Skeletal muscle cell (primary cell): Measurements from ENCODE around the gene RTP3.

Experiments used
- DNase-seq: peaks from one replicate; pipeline ENCODE4 v3.0.0-alpha.2; 2010; ENCODE audit warnings: low read depth
- H3K4me3 ChIP-seq: 2 replicates; pipeline ENCODE4 v1.5.1; 2011; ENCODE audit warnings: low read depth, mild to moderate bottlenecking, control low read depth, low read length, moderate library complexity

Gene RTP3

DNA sequence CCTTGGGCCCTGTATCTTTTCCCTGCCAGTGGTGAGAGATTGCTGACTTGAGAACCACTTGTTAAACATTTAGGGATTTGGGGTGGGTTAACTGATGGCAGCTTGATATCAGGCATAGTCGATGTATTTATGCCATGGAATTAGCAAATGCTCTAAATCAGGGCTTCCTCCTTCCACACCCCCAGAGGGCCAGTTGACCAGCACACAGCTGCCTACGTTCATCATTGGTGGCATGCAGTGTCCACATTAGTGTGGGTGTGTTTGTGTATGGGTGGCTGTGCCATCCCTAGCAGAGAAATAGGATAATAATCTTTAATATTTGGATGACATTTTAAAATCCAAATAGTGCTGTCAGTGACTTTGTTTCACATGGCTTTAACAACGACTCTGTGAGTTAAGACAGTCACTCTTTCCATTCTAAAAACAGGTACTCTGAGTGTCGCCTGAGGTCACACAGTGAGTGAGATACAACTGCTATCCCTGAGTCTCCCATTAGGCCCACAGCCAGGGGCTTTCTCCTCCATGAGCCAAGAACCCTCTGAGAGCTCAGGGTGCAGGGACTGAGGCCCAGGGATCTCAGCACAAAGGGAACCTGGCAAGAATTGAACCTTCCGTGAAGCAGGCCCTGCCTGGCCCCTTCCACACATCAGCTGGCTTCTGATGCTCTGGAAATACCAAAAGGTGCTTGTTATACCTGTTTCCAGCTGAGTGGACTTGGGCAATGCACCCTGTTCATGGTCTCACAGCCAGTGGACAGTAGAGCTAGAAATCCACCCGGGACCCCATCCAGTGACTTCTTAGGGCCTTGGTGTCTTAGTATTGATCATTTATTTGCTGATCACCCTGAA, 28.8 kb upstream of the RTP3 start:
- no peak overlapping the region for H3K4me3 ChIP-seq
- no peak for DNase-seq

DNA sequence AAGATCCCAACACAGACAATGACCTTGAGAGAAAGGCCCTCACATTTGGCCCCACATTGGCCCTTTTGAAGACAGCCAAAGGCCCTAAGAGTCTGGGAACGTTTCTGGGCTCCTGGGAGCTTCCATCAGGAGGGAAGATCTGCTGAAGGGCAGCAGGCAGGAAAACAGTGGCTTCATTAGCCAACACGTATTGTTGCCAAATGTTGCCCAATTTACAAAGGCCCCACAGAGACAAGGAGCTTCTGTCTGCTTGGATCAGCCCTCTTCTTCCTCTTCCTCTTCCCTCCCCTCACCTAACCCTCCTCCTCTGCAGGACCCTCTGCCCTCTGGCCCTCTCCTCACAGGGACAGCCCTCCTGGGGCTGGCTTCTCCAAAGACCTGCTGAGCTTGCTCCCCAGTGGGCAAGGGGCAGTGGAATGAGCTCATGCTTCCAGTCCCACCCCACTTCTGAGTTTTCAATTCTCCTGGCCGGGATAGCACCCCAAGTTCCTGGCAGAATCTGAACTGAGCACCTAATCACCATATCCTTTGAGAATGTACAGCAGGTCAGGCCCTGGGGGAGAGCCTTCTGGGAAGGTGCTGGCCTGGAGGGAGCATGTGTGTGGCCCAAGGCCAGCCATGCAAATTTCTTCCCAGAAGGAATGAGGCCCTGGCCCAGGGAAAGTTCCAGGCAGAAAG, 28.0 kb upstream of the RTP3 start:
- H3K4me3 ChIP-seq = no peak overlapping the region
- DNase-seq = no peak

DNA sequence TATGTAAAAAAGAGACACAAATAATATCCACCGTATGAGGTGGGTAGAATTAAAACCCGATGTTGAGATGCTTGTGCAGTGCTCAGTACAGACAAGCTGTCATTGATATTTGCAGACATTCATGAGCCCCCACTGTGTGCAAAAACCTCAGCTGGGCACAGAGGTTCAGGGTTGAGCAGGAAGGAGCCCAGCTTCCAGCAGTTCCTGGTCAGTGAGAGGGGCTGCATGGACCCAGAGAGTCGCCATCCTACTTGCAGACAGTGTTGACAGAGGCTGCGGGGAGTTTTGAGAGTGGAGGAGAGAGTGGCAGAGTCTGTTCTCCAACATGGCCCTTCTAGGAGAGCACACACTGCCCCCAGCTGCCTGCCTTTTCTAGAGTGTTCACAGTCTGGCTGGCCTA, 26.9 kb upstream of the RTP3 start:
- H3K4me3 ChIP-seq = no peak overlapping the region
- no peak for DNase-seq

DNA sequence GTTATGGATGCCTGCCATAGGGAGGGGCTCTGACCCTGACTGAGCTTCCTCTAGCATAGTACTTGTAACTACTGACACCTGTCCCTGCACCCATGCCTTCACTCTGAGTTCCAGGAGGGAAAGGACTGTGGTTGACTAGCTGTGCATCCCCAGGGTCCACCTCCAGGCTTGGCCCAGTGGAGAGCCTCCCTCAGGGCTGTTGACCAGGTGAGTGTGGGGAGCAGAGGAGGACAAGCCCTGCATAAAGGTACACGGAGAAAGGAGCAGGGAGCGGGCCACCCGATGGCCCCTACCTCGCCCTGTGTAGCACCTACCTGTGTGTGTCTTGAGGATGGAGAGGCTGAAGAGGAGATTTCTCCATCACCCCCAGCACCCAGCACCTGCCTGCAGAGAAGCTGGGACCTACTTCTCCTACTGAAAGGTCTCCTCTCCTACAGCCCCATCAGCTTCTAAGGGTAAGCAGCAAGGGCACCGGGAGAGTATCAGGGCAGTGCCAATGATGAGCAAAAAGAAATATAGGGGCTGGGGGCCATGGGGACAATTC, 26.3 kb upstream of the RTP3 start:
- no peak overlapping the region for H3K4me3 ChIP-seq
- no peak for DNase-seq

DNA sequence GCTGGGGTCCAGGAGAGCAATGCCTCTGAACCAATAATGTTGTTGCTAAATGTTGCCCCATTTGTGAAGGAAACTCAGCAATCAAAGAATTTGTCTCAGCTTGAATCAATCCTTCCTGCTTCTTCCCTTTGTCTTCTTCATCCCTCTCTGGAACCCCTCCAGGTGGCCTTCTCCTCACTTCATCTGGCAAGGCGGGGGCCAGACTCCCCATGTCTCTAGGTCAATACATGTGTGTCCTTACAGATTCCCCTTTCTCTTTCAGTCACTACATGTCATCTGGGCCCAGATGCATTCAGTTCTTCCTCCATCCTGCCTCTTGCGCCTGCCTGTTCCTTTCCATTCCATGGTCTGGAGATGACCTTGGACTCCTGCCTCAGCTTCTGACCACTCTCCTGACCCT, 25.0 kb upstream of the RTP3 start:
- DNase-seq = no peak

DNA sequence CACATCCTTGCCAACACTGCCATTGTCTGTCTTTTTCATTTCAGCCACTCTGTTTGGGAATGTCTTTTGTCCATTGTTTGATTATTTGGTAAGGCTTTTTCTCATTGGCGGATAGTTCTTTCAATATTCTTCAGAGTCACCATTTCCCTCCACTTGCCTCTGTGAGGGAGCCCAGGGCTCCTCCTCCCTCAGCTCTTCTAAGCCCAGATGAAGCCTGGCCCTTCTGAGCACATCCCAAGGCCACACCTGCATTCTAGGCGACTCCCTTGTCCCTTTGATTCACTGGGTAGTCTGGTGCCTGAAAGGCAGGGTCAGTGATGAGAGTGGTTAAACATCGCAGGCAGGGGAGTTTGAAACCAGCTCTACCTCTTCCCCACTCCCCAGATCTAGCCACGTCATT, 20.6 kb upstream of the RTP3 start:
- H3K4me3 ChIP-seq = no peak overlapping the region
- no peak for DNase-seq

More for the DNA sequence above, 25.0 kb upstream of the RTP3 start:
- no peak overlapping the region for H3K4me3 ChIP-seq

DNA sequence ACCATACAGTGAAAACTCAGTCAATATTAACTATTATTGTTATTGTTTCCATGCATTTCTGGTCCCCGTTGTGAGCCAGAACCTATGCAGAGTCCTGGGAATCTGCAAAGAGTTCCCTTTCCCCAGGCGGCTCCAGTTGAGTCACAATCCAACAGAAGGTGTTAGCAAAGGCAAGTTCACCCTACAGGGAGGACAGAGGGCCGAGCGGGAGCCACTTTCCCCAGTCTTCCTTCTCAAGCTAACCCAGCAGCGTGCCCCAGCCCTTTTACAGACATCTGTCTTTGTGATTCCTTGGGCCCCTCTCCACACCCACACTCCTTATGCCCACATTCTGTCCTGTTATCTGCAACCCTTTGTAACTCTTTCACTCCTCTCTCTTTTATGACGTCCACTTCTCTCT, 20.0 kb upstream of the RTP3 start:
- no peak for DNase-seq
- no peak overlapping the region for H3K4me3 ChIP-seq

DNA sequence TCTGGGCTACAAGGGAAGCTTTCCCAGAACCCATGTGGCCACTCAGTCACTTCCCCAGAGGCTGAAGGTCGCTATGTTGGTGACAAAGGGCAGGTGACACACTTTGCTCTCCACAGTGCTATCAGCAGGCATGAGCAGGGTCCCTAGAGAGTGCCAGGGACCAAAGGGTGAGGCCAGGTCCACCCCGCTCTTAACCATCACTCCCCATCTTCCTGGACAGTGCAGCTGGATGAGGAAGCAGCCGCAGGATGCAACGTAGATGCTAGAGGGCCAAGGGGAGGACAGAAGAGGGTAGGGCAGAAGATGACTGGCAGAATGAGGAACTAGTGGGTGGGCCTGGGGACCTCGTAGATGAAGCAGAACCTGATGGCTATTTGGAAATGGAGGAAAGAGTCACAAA, 19.4 kb upstream of the RTP3 start:
- H3K4me3 ChIP-seq = no peak overlapping the region
- no peak for DNase-seq

DNA sequence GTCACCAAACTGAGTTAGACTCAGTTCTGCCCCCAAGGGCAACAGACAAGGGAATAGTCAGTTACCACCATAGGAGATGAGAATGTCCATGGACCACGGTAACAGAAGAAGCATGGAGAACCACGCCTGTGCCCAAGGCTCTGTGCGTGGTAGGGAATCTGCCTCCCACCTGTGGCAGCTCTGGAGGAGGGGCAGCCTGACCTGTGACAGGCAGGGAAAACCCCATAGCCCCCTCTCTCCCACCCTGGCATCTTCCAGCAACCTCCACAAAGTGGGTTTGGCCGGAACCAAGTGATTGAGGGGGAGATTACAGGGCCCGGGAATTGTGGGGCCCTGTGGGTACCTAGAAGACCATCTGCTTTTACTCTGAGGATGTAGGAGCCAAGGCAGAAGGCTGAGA, 18.8 kb upstream of the RTP3 start:
- no peak for DNase-seq
- H3K4me3 ChIP-seq = no peak overlapping the region

DNA sequence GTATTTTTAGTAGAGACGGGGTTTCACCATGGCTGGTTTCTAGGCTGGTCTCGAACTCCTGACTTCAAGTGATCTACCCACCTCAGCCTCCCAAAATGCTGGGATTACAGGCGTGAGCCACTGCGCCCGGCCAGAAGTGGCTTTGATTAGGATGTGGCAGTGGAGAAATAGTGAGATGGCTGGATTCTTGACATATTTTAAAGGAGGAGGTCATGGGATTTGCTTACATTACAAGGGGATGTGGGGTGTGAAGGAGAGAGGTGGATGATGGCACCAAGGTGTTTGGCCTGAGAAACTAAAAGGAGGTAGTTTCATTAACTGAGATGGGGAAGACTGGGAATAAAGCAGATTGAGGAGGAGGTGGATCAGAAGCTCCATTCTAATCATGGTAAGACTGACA, 18.1 kb upstream of the RTP3 start:
- no peak overlapping the region for H3K4me3 ChIP-seq
- no peak for DNase-seq

DNA sequence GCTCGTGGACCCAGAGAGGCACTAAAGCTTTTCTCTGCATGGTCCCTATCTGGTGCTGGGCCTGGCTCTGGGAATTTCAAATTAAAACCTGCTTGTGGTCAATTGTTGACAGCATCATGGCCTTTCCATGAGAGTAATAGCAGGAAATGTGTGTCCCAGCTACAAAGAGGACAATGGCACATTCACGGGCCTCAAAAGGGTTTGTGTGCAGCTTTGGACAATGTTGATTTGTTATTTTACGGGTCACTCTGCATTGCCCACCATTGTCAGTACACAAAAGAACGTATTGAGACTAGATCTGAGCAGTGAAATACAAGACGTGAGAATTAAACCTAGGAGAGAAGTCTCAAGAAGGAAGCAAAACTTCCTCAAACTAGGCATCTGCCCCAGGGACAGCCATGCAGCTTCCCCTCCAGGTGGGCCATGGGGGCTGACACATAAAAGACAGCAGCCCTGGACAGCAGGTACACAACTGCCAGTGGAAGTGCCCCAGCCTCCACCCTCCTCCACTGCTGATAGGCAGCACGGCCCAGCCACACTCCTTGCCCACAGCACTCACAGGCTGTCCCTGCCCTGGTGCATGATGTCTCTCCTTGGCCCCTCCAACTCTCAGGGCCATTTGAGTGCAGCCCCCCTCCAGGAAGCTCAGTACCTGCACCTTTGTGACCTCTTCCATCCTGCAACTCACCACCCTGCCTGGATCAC, 17.1 kb upstream of the RTP3 start:
- DNase-seq = no peak
- H3K4me3 ChIP-seq = no peak overlapping the region

DNA sequence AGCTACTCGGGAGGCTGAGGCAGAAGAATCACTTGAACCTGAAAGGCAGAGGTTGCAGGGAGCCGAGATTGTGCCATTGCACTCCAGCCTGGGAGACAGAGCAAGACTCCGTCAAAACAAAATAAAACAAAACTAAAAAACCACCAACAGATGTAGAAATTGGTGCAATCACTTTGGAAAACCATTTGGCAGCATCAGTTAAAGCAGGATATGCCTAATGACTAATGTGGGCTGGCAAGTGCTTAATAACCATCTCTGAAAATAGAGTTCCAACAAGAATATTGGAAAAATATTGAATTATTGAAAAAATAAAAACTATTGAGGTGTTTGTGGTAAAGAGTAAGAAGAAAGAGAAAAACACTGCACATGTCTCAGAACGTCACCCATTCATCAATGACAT, 16.1 kb upstream of the RTP3 start:
- no peak for DNase-seq
- H3K4me3 ChIP-seq = no peak overlapping the region

DNA sequence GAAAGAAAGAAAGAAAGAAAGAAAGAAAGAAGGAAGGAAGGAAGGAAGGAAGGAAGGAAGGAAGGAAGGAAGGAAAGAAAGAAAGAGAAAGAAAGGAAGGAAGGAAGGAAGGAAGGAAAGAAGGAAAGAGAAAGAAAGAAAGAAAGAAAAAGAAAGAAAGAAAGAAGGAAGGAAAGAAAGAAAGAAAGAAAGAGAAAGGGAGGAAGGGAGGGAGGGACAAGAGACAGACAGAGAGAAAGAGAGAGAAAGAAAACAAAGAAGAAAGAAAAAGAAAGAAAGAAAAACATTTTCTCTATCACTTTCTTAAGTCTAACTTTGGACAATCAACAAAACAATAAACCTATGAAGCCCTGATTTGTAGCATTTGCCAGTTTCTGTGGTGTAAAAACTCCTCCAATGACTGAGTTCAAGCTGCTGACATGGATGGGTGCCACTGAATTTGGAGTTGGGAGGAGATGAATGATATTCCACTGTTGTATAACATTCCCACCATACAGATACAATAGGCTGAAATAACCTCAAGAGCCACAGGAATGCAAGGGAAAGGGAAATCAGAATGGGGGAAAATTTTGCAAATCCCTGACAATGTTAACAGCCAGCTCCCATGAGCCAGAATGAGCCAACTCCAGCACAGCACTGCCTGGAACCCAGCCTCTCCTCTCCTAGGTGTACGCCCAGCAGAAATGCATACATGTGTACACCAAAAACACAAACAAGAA, 15.0 kb upstream of the RTP3 start:
- no peak for DNase-seq
- no peak overlapping the region for H3K4me3 ChIP-seq

DNA sequence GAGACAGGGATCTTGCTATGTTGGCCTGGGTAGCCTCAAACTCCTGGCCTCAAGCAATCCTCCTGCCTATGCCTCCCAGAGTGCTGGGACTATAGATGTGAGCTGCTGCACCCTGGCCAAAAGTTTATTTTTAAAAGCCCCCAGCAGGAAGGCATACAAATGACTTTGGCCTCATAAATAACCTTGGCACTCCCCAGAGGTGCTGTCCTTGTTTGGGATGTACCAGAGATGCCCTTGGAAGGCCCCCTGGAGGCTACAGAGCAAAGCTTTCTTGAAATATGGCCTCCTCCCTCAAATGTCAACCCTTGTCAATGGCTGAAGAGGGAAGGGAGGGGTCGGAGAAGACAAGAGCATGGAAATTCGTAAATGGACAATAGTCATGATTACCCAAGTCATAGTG, 14.0 kb upstream of the RTP3 start:
- no peak overlapping the region for H3K4me3 ChIP-seq
- no peak for DNase-seq

DNA sequence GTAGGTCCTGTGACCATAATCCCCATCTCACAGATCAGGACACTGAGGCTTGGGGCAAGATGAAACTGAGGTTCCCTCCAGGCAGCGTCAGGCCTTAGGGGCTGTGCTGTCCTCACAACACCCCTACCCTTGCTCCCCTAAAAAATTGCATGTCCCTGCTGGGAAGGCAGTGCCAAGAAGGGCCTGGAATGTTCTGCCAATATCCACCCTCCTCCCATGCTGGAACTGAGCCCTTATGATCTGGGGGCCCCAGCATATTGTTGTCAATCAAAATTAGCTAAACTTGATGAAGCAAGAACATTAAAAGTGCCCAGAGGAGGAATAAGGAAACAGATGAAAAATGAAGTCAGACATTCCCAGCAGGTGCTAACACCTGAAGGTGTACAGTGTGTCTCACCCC, 13.4 kb upstream of the RTP3 start:
- DNase-seq = no peak
- no peak overlapping the region for H3K4me3 ChIP-seq

DNA sequence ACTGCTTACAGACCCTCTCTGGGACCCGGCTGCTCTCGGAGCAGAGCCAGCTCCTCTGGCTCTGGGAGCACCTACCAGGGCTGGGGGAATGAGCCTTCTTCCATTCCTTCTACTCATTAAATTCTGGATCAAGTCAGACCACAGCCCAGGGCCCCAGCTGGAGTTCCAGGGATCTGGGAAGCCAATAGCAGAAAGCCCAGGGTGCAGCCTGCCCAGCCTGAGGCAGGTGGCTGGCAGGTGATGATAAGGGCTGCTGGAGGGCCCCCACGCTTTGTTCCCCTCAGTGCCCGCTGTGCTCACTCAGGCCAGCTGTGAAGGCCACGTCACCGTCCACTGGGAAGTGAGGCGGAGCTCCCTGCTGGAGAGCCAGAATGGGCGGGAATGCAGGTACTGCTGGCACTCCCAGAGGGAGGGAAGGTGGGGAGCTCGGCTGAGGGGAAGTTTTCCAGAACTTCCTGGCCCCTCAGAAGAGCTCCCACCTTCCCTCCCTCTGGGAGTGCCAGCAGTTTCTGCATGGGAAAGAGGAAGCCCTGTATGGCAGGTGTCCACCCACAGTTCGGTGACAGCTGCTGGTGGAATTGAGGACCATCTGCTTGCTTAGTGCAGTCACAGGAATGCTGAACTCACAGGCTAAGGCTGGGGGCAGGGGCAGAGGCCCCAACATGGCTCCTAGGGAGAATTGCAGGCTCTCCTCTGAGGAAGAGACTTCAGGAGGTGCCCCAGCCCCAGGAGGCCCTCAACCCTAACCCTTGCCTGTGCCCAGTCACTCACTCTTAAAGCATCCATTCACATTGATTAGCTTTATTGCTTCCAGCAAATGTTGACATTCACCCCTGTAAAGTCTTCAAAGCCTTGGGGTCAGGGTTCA, 12.6 kb upstream of the RTP3 start:
- H3K4me3 ChIP-seq = no peak overlapping the region
- no peak for DNase-seq

DNA sequence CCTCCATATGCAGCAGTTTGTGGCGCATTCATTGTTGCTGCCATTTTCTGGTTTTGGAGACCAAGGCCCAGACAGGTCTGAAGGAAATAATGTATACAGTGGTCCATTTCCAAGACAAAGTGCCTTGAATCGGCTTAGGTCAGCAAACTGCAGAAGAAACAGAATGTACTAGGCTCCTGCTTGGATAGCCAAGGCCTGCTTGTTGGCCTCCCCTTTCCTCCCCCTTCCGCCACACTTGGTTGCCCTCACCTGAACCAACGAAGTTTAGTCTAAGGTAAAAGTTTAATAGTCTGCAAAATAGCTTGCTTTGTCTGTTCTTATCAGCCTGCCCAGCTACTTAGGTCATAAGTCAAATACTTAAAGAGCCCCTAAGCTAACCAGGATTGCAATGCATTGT, 12.0 kb upstream of the RTP3 start:
- DNase-seq = no peak
- no peak overlapping the region for H3K4me3 ChIP-seq

DNA sequence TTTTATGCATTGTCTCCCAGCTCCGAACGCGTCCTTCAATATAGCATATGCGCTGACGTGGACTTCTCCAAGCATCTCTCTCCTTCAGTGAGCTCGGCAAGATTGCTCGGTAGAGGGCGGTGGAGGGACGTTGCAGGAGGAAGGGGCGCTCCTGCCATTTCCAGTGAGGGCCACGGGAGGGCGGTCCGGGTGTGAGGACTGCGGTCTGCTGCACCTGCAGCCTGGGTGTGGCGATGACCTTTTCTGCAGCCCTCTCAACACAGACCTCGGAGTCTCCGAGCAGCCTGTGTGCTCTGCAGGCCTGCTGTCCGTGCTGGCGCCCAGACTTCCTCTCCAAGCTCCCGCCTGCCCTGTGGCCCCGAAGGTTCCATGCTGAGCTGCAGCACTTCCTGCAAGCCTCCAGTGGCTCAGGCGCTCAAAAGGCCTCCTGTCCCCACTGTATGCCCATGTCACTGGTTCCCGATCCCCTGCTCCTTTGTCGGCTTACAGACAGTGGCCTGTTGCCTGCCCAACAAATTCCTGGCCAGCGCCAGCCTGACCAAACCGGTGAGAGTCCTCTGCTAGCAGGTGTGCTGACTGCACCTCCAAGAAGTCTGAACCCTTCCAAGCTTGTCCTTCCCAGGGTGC, 8.9 kb upstream of the RTP3 start:
- H3K4me3 ChIP-seq = no peak overlapping the region
- DNase-seq = no peak
